CD4-positive, CD25-positive, alpha-beta regulatory T cell (primary cell): ENCODE results near the gene COL9A2. TPM values are rescaled to one million over a fixed set of nuclear protein-coding genes. Genes with fewer than 3 reads are reported as not detected.
"Not testable (repeated sequence)": the region's sequence is repeated elsewhere in the genome, so short reads cannot be mapped to it uniquely, and the experiment has no call there.

Experiments used
- ATAC-seq, 2 donors: fragments of 150-1000 bp; cut with Tn5 transposase; one replicate each; pipeline ENCODE4 v1.10.0; 2021; ENCODE audit warnings: low read depth in 2 of 2, moderate number of reproducible peaks in 2 of 2, moderate library complexity in 1 of 2
- DNase-seq, 3 donors: peaks; one replicate each; pipeline versions ENCODE4 v3.0.0 to v3.0.0-alpha.2; 2012 to 2022; ENCODE audit warnings: mixed read lengths in 1 of 3
- H3K27ac ChIP-seq: one replicate; pipeline ENCODE4 v1.7.0; 2013; ENCODE audit warnings: mild to moderate bottlenecking, low read length; ENCODE audit not compliant: insufficient read depth, poor library complexity, severe bottlenecking
- H3K27me3 ChIP-seq: one replicate; pipeline ENCODE4 v1.7.0; 2013; ENCODE audit warnings: low read length; ENCODE audit not compliant: control insufficient read depth, insufficient read depth
- H3K36me3 ChIP-seq: one replicate; pipeline ENCODE4 v1.7.0; 2013; ENCODE audit warnings: mild to moderate bottlenecking, low read length, moderate library complexity; ENCODE audit not compliant: control insufficient read depth, insufficient read depth
- H3K4me1 ChIP-seq: 2 replicates; pipeline ENCODE4 v1.7.0; 2013; ENCODE audit warnings: mild to moderate bottlenecking, low read length; ENCODE audit not compliant: insufficient read depth, control insufficient read depth, poor library complexity, severe bottlenecking
- H3K4me3 ChIP-seq: one replicate; pipeline ENCODE4 v1.7.0; 2013; ENCODE audit warnings: low read depth, mild to moderate bottlenecking, low read length, moderate library complexity
- H3K9me3 ChIP-seq, 2 experiments: 1 replicate in 1 of 2; 2 replicates in 1 of 2; pipeline ENCODE4 v1.7.0; 2013; ENCODE audit warnings: low read length in 2 of 2, mild to moderate bottlenecking in 1 of 2, moderate library complexity in 1 of 2; ENCODE audit not compliant: control insufficient read depth in 2 of 2
- H3K27ac Mint-ChIP-seq, 3 donors: one replicate each; pipeline ENCODE4 v1.8.0; 2020 to 2022; ENCODE audit warnings: mild to moderate bottlenecking in 3 of 3, mixed read lengths in 3 of 3, moderate library complexity in 2 of 3
- H3K27me3 Mint-ChIP-seq: one replicate; pipeline ENCODE4 v1.8.0; 2022; ENCODE audit warnings: mild to moderate bottlenecking, mixed read lengths
- H3K36me3 Mint-ChIP-seq: one replicate; pipeline ENCODE4 v1.8.0; 2020; ENCODE audit warnings: mixed read lengths
- H3K4me1 Mint-ChIP-seq, 4 donors: one replicate each; pipeline ENCODE4 v1.8.0; 2020 to 2022; ENCODE audit warnings: mixed read lengths in 4 of 4, mild to moderate bottlenecking in 1 of 4
- H3K4me3 Mint-ChIP-seq, 4 donors: one replicate each; pipeline ENCODE4 v1.8.0; 2020 to 2022; ENCODE audit warnings: mild to moderate bottlenecking in 4 of 4, mixed read lengths in 4 of 4, moderate library complexity in 3 of 4
- H3K9me3 Mint-ChIP-seq, 7 donors: one replicate each; pipeline ENCODE4 v1.8.0; 2020 to 2022; ENCODE audit warnings: mixed read lengths in 7 of 7, mild to moderate bottlenecking in 3 of 7, moderate library complexity in 2 of 7
- polyA plus RNA-seq, 4 donors: library from polyadenylated mRNA; unstranded; fragments of 300-500 nt; fragmentation: Illumina TruSeq; gene quantifications; one replicate each; pipeline ENCODE4 v1.2.3, GENCODE V29; 2021
- total RNA-seq: library from RNA; stranded (reverse); gene quantifications from one replicate; pipeline ENCODE4 v1.2.3, GENCODE V29; 2022

The COL9A2 gene
- total and polyA plus RNA-seq, 5 donors from 2014 or later, result 0.26 to 2.9 (median 0.55) TPM

DNA sequence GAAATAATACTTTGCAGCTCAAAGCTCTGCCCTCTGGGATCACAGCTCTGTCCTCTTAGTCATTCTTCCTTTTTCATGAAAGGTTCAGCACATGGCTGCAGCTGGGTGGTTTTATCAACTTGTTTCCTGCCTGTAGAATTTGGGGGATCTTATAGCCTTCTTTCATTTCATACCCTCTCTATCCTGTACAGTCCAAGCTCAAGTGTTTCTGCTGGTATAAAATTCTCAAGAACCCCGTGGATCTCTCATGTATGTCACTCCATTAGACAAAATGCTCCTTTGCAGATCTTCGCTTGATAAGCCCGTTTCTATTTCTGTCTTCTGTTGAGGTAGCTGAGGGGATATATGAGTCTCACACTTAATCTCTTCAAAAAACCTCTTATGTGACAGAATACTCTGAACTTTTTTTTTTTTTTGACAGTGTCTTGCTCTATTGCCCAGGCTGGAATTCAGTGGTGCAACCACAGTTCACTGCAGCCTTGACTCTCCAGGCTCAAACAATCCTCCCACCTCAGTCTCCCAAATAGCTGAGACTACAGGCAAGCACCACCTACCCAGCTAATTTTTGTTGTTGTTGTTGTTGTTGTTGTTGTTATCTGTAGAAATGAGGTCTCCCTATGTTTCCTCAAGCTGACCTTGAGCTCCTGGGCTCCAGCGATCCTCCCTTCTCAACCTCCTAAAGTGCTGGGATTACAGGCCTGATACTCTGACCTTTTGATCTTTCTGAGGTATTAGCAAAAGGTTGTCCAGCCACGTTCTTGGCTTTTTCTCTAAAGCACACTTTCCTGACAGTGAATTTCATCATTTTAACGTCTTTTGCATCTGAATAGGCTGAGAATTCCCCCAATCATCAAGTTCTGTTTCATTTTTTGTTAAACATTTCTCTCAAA is 24.6 kb upstream of the COL9A2 start:
- ATAC-seq, result peak in 1 of 2 donors; percentile 26

DNA sequence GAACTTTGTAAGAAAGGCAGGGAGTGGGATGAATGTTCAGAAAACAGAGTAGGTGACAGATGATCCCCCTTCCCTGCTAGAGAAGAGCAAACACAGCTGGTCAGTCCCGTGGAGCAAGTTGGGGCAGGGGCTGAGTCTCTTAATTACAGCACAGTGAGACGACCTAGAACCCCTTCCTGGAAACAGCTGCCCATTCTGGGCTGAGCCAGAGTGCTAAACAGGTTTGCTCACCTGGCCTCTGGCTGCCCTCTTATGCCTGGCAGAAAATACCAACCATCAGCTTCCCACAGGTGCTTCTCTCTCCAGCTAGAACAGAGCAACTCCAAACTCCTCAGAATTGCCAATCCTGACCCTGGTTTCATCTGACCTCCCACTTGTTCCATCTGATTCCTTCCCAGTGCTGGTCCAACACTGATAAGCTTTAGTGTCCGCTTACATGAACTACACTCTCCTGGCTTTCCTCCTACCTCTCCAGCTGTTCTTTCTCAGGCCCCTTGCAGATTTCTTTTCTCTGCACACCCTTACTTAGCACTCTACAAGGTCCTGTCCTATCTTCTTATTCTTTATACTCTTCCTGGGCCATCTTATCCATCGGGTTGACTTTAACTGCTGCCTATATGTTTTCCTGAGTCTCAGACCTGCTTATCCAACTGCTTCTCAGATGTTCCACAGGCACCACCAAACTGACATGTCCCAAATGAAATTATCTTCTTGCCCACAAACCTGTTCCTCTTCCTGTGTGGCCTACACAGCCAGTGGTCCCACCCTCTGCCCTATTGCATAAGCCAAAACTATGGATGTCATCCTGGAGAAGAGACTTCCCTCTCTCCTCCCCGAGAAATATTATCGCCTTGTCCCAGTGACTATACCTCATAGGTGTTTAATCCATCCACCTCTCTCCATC is 22.6 kb upstream of the COL9A2 start:
- Mint-ChIP-seq H3K4me3 (peak overlapping the region in 1 of 4 donors; percentile 32), H3K27ac (peak overlapping the region in 2 of 3 donors; percentile 63 to 79), H3K9me3 (peaks cover 0 to 9% (median 0%) of the 10 kb centered on the region in 7 donors), H3K36me3 (no peaks in the 10 kb centered on the region), H3K4me1 (peaks cover 14 to 53% (median 46%) of the 10 kb centered on the region in 4 donors), H3K27me3 (no peaks in the 10 kb centered on the region)
- Histone ChIP-seq H3K4me3 (no peak overlapping the region), H3K4me1 (peaks cover 36% of the 10 kb centered on the region), H3K27ac (no peak overlapping the region), H3K27me3 (no peaks in the 10 kb centered on the region), H3K36me3 (no peaks in the 10 kb centered on the region), H3K9me3 (no peaks in the 10 kb centered on the region)
- DNase-seq (no peak), ATAC-seq (no peak)

More for the DNA sequence above, 24.6 kb upstream of the COL9A2 start:
- H3K36me3 ChIP-seq, result no peaks in the 10 kb centered on the region
- no peaks in the 10 kb centered on the region for H3K27me3 Mint-ChIP-seq
- peak overlapping the region; percentile 71 for H3K27ac ChIP-seq
- H3K27me3 ChIP-seq, result no peaks in the 10 kb centered on the region
- peak overlapping the region; percentile 27 to 73 (median 62) for H3K4me3 Mint-ChIP-seq
- H3K36me3 Mint-ChIP-seq, result no peaks in the 10 kb centered on the region
- peaks cover 14 to 58% (median 52%) of the 10 kb centered on the region in 4 donors for H3K4me1 Mint-ChIP-seq
- peak in 1 of 3 donors; percentile 53 for DNase-seq
- H3K27ac Mint-ChIP-seq, result peak overlapping the region; percentile 87 to 98 (median 92)
- peaks cover 40% of the 10 kb centered on the region for H3K4me1 ChIP-seq
- H3K9me3 ChIP-seq, result no peaks in the 10 kb centered on the region
- peaks cover 0 to 9% (median 0%) of the 10 kb centered on the region in 7 donors for H3K9me3 Mint-ChIP-seq
- H3K4me3 ChIP-seq, result peak overlapping the region; percentile 52

DNA sequence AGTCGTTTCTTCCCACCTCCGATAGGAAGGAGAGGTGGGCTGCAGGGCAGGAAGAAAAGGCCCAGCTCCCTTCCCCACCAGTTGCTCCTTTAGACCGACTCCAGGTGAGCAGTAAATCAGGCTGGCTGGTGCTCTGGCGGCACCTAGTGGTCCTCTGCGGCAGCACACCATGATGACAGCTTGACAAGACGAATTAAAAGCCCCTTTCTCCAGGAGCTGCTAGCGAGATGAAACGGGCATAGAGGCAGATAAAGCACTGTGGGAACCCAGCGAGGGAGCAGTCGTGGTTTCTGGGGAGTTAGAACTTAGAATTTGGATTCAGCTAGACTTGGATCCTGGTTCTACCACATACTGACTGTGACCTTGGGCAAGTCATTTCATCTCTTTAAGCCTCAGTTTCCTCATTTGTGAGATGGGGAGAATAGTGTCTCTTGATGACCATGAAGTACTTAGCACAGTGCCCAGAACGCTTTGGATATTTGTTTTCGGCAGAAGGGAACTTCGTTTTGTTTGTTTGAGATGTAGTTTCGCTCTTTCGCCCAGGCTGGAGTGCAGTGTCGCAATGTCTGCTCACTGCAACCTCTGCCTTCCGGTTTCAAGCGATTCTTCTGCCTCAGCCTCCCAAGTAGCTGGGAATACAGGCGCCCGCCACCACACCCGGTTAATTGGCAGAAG is 21.8 kb upstream of the COL9A2 start:
- peak overlapping the region; percentile 73 for H3K4me3 ChIP-seq
- ATAC-seq, result peak; percentile 83 to 87

DNA sequence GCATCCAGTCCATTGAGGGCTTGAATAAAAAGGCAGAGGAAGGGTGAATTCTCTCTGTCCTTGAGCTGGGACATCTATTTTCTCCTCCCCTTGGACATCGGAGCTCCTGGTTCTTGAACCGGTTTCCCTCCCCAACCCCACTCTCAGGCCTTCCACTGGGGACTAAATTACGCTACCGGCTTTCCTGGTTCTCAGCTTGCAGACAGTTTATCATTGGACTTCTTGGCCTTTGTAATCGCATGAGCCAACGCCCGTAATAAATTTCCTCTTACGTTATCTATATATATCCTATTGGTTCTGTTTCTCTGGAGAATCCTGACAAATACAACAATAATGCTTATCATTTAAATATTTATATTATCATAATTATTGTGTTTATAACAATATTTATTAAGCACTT is 20.4 kb upstream of the COL9A2 start:
- no peaks in the 10 kb centered on the region for H3K27me3 Mint-ChIP-seq
- no peaks in the 10 kb centered on the region for H3K36me3 Mint-ChIP-seq
- Histone ChIP-seq H3K27me3 (no peaks in the 10 kb centered on the region), H3K4me1 (peaks cover 22% of the 10 kb centered on the region), H3K36me3 (no peaks in the 10 kb centered on the region), H3K9me3 (no peaks in the 10 kb centered on the region), H3K27ac (no peak overlapping the region), H3K4me3 (no peak overlapping the region)
- H3K27ac Mint-ChIP-seq, result no peak overlapping the region
- no peak overlapping the region for H3K4me3 Mint-ChIP-seq
- no peak for ATAC-seq
- H3K9me3 Mint-ChIP-seq, result peaks cover 0 to 7% (median 0%) of the 10 kb centered on the region in 7 donors
- peaks cover 14 to 31% (median 29%) of the 10 kb centered on the region in 4 donors for H3K4me1 Mint-ChIP-seq
- DNase-seq, result no peak

More for the DNA sequence above, 21.8 kb upstream of the COL9A2 start:
- peaks cover 28% of the 10 kb centered on the region for H3K4me1 ChIP-seq
- H3K27me3 ChIP-seq, result no peaks in the 10 kb centered on the region
- H3K36me3 Mint-ChIP-seq, result no peaks in the 10 kb centered on the region
- DNase-seq, result peak; percentile 78 to 92 (median 87)
- no peaks in the 10 kb centered on the region for H3K27me3 Mint-ChIP-seq
- peak overlapping the region in 3 of 4 donors; percentile 6 to 66 (median 37) for H3K4me3 Mint-ChIP-seq
- no peaks in the 10 kb centered on the region for H3K36me3 ChIP-seq
- no peak overlapping the region for H3K27ac ChIP-seq
- H3K9me3 ChIP-seq, result no peaks in the 10 kb centered on the region
- peaks cover 0 to 9% (median 0%) of the 10 kb centered on the region in 7 donors for H3K9me3 Mint-ChIP-seq
- peaks cover 14 to 45% (median 38%) of the 10 kb centered on the region in 4 donors for H3K4me1 Mint-ChIP-seq
- peak overlapping the region; percentile 9 to 77 (median 63) for H3K27ac Mint-ChIP-seq

DNA sequence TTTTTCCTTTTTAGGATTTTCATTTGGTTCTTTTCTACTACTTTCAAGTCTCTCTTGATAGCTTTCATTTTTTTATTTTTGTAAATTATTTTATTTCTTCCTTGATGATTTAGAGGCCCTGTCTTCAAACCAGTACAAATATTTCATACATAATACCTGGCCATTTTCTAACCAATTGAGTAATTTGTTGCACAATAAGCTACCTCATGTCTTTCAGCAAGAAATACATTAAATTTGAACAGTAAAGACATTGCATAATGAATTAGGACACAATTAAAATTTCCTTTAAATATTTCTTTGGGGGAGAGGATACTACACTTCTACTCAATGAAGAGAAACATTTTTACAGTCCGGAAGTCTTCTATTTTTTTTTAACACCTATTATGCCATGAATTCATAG is 15.6 kb upstream of the COL9A2 start:
- no peak overlapping the region for H3K27ac ChIP-seq
- no peak overlapping the region for H3K4me3 ChIP-seq
- H3K36me3 ChIP-seq, result no peaks in the 10 kb centered on the region
- no peaks in the 10 kb centered on the region for H3K4me1 ChIP-seq
- no peak overlapping the region for H3K27ac Mint-ChIP-seq
- peaks cover 0 to 4% (median 0%) of the 10 kb centered on the region in 4 donors for H3K4me1 Mint-ChIP-seq
- DNase-seq (no peak), ATAC-seq (no peak)
- peaks cover 0 to 1% of the 10 kb centered on the region in 2 experiments for H3K9me3 ChIP-seq
- no peak overlapping the region for H3K4me3 Mint-ChIP-seq
- no peaks in the 10 kb centered on the region for H3K36me3 Mint-ChIP-seq
- H3K27me3 Mint-ChIP-seq, result peaks cover 5% of the 10 kb centered on the region
- H3K9me3 Mint-ChIP-seq, result peaks cover 0 to 2% (median 0%) of the 10 kb centered on the region in 7 donors
- no peaks in the 10 kb centered on the region for H3K27me3 ChIP-seq

DNA sequence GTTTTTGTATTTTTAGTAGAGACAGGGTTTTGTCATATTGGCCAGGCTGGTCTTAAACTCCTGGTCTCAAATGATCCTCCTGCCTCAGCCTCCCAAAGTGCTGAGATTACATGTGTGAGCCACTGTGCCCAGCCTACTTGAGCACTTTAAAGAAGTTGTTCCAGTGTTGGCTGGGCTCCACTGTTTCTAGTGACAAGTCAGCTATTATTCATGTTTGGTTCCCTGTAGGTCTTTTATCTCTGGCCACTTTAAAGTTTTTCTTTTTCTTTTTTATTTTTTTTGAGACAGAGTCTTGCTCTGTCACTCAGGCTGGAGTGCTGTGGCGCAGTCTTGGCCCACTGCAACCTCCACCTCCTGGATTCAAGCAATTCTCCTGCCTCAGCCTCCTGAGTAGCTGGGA is 14.3 kb upstream of the COL9A2 start:
- H3K9me3 ChIP-seq, H3K4me1 ChIP-seq, H3K4me3 ChIP-seq, H3K27me3 ChIP-seq, ATAC-seq, H3K27me3 Mint-ChIP-seq, DNase-seq, H3K9me3 Mint-ChIP-seq, H3K27ac Mint-ChIP-seq, H3K27ac ChIP-seq, H3K36me3 ChIP-seq, H3K4me1 Mint-ChIP-seq, H3K4me3 Mint-ChIP-seq, H3K36me3 Mint-ChIP-seq: not testable (repeated sequence)
